GM15510 (cell line): Measurements from ENCODE around the gene DLX3.

Source experiments
- POLR2A ChIP-seq: IDR thresholded peaks from 3 replicates; pipeline ENCODE4 v1.6.1; 2011; ENCODE audit warnings: borderline replicate concordance; ENCODE audit not compliant: insufficient read length; ENCODE audit errors: extremely low read depth

DLX3 gene

DNA sequence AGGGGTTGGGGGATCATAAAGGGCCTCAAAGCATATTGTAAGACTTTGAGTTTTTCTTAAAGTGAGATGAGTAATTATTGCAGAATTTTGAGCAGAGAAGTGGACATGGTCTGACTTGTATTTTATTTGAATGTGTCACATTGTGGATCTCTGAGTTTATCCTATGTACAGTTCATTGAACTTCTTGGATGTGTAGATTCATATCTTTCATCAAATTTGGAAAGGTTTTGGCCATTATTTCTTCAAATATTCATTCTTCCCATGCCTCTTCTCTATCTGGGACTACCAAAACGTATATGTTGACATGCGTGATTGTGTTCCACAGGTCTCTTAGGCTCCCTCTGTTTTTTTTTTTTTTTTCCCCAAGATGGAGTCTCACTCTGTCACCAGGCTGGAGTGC lies 14.3 kb upstream of the DLX3 start:
- no peak for TF ChIP-seq POLR2A

DNA sequence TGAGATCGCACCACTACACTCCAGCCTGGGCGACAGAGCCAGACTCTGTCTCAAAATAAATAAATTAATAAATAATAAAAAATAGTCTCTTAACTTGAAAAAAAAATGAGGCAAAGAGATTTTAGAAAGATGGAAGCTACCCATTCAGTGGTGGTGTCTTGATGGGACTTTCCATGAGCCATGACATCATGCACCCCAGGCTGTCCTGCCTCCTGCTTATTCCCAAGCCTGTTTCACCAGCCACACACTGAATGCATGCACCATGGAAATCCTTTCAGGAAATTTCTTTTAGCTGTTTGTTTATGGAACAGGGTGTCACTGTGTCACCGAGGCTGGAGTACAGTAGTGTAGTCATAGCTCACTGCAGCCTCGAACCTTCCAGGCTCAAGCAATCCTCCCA lies 8.9 kb upstream of the DLX3 start:
- no peak for TF ChIP-seq POLR2A

DNA sequence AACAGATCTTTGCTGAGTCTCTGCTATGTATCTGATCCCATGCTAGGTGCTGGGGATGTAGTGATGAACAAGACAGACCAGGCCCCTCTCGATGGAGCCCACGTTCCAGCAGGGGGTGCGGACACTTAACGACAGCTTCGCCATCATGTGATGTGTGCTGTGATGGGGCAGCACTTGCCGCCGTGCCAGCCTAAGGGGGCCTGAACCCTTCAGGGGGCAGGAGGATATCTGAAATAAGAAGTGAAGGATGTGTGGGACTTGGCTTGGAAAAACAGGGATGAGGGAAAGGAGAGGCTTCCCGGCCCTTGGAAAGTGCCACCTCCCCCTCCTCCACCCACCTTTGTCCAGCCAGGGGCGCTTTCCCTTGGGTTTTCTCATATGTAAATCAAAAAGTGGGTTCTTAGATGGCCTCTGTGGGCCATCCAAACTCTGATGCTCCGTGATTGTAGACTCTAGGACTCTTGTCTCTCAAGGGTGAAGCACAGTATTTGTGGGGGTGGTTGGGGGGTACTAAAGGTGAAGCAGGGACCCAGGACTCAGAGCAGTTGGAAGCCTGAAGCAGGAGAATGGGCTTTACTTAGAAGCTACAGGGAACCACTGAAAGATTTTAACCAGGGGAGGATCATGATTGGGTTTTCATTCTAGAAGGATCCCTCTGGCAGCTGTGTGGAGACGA lies 4.0 kb upstream of the DLX3 start:
- no peak for TF ChIP-seq POLR2A

DNA sequence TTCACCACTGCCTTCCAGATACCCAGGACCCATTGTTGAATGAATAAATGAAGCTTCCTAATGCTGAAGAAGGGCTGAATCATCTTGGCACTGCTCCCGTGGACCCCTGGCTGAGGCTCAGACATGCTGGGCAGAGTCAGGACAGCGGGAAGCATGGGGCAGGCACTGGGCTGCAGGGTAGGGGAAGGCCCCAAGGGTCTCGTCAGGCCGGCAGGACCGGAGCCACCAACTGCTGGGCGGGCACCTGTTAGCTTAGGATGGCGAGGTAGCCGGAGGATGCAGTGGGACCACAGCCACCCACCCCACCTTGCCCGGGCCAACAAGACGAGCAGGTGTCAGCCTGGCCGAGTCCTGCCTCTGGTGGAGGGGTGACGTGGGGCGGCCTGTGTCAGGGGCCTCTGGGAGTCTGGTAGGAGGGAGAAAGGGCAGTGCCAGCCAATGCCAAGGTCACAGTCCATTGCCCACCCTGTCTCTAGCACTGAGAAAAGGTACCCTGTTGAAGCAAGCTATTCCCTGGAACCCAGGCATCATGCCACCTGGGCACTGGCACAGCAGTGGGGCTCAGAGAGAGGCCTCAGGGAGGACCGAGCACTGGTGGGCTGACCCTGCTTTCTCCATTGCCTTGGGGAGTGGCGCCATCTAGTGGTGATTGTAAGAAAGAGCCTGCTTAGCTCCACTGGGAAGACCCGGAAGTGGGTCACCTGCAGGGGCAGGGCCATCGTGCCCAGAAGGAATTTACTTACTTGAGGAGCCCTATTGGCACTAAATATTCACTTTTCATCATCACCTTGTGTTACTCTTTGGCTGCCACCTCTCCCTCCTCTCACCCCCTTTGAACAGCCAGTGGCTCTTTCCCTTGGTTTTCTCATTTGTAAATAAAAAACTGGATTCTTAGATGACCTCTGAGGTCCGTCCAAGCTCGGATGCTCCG lies 3.0 kb upstream of the DLX3 start:
- no peak for TF ChIP-seq POLR2A

DNA sequence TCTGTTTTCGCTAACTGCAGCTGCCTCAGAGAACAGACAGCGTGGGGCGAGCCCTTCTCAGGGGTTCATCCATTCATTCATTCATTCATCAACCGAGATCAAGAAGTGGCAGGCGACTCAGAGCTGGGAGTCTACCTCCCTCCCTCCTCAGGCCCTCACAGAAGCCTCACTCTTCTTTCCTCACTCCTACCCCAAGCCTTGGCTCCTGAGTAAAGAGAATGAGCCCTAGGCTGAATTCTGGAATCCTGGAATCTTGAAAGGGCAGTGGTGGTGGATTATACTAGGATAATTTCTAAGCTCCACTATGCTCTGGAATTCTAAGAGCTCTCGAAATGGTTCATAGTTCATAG lies 2.3 kb upstream of the DLX3 start:
- no peak for TF ChIP-seq POLR2A

DNA sequence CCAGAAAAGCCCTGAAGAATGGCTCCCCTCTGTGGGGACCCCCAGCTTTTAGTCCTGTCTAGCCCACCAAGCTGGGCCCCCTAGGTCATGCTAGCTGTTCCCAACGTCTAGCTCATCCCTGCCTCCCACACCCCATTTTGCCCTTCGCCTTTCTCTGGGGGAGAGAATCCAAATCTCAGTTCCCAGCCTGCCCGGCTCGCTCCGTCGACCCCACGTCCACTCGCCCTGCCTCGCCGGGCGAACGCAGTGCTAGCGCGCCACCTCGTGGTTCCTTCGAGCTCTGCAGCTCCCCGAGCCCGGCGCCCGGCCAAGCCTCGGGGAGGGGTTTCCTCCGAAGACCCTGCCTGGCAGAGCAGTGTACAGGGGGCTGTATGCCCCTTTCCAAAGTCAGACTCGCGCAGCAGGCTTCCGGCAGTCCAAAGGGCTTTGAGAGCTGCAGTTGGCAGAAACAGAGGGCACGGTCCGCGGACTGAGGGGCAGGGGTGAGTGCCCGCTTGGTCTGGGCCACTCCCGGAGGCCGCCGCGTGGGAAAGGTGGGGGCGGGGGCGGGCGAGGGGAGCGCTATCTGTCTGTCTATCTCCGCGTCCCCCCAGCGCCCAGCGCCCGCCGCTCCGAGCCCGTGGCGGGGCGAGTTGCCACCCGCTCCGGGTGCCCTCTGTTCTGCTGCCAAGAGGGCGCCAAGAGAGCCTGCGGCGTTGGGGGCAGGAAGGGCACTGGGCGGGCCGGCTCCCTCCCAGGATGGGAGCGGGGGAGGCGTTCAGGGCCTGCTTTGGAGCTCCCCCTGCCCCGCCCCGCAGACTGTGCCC lies 1.7 kb upstream of the DLX3 start:
- no peak for TF ChIP-seq POLR2A

DNA sequence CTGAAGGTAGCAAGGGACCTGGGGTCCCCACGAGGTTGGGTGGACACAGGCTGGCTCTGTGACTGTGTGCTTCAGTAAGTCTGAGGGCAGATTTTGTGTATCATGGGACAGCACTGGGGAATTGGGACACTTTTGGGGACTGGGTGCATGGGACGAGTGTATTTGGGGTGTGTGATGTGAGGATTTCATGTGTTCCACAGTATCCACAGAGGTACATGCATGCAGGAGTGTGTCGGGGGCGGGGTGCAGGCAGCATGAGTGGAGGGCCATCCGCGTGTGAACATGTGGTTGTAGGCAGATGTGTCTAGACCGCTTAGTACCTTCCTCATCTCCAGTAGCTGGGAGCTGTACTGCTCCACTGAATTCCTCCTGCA lies 1.1 kb upstream of the DLX3 start:
- no peak for TF ChIP-seq POLR2A

DNA sequence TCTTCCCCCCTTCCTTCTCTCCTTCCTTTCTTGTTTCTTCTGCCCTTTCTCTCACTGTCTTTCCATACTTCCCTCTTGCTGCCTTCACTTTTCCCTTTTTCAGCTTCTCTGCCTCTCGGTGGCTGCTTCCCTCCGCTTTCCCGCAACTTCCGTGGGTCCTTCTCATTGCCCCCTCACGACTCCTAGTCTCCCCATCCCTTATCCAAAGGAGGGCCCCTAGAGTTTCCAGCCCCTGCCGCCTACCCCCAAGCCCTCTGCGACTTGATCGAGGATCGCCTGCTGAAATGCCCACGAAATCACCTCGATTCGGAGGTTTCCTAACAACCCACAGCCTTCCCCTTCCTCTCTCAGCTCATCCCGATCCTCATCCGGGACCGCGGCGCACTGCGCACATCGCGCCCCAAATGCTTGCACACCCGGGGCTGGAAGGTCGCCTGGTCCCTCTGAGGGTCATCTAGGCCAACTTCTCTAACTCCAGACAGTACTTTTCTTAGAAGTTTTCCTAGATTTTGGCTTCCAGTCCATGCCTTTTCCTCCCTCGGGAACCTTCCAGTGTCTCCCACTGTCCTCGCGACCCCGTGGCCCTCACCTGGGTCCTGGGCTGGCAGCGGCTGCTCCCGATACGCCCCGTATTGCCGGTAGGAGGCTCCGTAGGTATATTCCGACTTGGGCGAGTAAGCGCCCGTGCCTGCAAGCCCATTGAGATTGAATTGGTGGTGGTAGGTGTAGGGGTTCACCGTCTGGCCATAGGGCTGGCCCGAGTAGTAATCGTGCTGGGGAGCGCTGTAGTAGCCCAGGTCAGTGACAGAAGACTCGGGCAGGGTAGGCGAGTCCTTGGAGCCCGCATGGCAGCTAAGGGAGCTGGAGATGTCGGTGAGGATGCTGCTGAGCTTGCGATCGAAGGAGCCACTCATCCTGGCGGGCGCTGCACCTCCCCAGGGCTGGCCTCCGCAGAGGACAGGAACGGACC lies 654 bp downstream of the DLX3 start:
- no peak for TF ChIP-seq POLR2A

DNA sequence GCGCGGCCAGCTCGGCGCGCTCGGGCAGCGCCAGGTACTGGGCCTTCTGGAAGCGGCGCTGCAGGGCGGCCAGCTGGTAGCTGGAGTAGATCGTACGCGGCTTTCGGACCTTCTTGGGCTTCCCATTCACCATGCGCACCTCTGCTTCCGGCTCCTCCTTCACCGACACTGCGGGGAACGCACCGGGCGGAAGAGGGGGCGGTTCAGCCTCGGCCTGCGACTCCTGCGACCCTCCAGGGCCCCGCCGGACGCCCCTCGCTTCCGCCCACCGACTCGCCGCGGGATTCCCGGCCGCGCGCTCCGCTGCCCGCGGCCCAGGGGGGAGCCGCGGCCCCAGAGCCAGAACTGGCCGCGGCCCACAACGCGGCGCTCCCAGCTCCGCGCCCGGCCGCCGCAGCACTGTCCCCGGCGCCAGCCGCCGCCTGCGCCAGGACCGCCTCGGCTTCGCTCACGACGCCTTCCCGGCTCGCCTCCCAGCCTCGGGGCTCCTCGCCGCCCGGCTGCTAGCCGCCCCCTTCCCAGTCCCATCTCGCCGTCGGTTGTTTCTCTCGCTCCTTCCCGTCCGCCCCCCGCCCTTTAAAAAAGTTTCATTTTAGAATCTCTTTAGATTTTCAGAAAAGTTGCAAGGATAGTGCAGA lies 1.5 kb downstream of the DLX3 start:
- TF ChIP-seq POLR2A, result no peak

DNA sequence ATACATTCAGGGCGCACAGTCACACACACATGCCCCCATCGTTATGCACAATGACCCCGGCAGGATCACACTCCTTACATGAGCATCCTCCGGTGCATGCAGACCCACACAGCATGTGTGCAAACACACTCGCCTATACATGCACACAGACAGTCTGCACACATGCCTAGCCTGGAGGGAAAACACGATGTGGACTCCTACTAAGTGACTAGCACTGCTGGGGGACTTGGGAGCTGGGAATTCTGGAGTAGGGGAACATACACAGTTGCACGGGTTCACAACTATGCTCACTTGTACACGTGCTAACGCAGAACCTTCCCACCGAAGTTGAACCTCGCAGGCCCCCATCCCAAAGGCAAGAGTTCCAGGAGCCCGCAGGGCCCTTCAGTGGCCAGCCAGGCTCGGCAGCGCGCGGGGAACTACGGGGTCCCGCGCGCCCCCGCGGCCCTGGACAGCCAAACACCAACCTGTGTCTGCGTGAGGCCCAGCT lies 2.0 kb downstream of the DLX3 start:
- no peak for TF ChIP-seq POLR2A

DNA sequence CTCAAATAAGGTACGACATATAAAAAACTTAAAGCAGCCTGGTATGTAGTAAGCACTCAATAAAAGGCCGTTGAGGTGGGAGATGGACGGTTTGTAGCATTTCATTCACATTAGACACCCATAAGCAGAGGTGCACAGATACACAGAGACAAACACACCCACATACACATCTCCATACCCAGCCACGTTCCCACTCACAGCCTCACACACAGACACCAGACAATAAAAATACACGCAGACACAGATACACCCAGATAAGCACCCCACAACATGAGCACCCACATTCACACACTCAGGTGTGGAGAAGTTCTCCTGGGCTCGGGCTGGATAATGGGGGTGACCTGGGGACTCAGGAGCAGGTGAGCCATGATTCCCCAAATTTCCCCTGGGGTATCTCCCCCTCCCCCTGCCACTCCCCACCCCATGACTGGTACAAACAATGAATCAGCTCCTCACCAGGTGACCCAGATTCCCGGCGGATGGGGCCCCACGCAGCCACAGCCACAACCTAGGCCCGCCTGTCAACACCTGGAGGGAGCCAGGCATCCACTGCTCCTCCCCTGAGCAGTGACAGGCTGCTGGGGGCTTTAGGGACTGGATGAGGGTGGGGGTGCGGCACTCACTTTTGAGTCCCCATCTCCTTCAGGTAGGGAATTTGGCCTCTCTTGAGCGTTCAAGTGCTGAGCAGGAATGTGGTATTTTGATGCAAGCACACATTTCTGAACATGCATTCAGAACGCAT lies 2.7 kb downstream of the DLX3 start:
- no peak for TF ChIP-seq POLR2A

DNA sequence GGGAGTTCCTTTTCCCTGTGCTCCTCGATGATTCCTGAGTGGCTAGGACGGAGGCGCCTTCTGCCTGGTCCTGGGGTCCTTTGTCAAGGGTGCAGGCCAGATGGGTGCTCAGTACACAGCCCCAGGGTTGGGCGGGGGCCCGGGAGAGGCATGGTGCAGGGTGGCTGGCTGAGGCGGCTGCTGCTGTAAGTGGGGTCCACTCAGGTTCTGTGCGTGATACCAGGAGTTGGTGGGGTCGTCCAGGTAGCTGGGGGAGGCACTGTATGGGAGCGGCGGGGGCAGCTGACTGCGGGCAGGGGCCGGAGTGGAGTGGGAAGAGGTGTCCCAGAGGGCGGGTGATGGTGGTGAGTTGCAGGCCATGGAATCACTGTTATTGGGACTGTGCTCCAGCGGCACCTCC lies 3.6 kb downstream of the DLX3 start:
- no peak for TF ChIP-seq POLR2A

DNA sequence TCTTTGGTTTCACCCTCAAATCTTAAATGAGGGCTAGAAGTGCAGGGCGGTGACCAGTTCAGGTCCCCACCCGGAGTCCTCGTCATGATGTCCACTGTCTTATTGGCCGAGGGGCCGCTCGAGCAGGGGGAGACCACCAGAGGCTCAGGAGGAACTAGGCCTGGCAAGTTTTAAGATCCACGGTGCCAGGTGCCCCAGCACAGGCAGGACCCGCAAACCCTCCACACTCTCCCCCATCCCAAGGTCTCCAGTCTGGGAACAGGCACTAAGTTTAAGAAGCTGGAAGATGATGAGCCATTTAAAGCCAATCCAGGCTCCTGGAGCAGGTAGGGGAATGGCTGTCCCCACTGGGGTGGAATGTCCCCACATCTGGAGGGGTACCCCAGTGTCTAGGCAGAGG lies 4.1 kb downstream of the DLX3 start:
- no peak for TF ChIP-seq POLR2A

DNA sequence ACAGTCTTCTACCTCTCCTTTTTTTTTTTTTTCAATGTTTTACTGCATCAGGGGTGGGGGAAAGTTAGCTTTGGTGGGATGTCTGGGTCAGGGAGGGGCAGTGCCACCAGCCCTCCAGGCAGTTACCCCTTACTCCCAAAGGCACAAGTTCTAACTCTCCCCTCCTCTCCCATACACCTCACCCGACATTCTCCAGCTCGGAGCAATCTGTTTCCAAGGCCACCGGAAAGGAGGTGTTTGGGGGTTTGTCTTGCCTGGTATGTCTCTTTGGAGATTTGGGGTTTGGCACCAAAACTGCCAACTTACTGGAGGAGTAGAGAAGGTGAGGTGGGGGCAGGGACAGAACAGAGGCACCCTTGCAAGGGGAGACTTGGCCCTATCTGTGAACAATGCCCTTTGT lies 4.7 kb downstream of the DLX3 start:
- TF ChIP-seq POLR2A, result no peak

DNA sequence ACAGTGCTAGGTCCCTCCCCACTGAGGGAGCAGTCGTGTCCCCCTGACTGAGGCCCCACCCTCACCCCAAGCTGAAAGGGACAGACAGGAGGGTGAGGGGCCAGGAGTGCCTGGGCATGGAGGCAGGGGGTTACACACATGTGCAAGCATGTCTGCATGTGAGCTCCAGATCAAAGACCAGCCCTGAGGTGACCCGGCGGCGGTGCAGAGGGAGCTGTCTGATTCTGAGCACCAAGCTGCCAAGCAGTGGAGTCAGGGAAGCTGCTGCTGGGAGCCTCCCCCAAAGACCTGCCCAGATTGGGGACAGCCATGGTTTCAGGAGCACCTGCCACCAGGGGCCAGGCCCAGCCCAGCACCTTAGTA lies 5.5 kb downstream of the DLX3 start:
- no peak for TF ChIP-seq POLR2A
